Tibial nerve (tissue), 3 donors: ENCODE data around the gene TCF7L1.

Experiments used
- CTCF ChIP-seq, 5 experiments: fragments of 200-600 bp in 3 of 5; fragments of 450-650 bp in 2 of 5; sonication (generic) in 3 of 5; IDR thresholded peaks; one replicate each; pipeline ENCODE4 v1.5.1; 2016 to 2019; ENCODE audit warnings: antibody characterized with exemption in 5 of 5, mild to moderate bottlenecking in 3 of 5, moderate library complexity in 2 of 5
- POLR2A ChIP-seq, 2 donors: fragments of 450-650 bp; IDR thresholded peaks; one replicate each; pipeline ENCODE4 v1.6.1; 2017; ENCODE audit warnings: antibody characterized with exemption in 2 of 2, mild to moderate bottlenecking in 2 of 2, moderate library complexity in 2 of 2

GRCh38 chr2:85340034-85340892, 207.1 kb downstream of the TCF7L1 start:
- TF ChIP-seq CTCF (IDR thresholded peaks at IDR 0.05) = no peak
- TF ChIP-seq POLR2A (IDR thresholded peaks at IDR 0.05) = no peak
